Neuronal stem cell (in vitro differentiated cells): Measurements from ENCODE around the gene WDFY1.

Source experiments
- DNase-seq: peaks from one replicate; pipeline ENCODE4 v3.0.0-alpha.2; 2013; ENCODE audit warnings: low spot score
- H2AFZ ChIP-seq: one replicate; pipeline ENCODE4 v1.6.1; 2013; ENCODE audit warnings: mild to moderate bottlenecking, low read length, inconsistent platforms
- H2AK5ac ChIP-seq: 2 replicates; pipeline ENCODE4 v1.6.1; 2013; ENCODE audit warnings: low read depth, mild to moderate bottlenecking, inconsistent platforms, low read length, moderate library complexity, mixed read lengths
- H2BK120ac ChIP-seq: 2 replicates; pipeline ENCODE4 v1.6.1; 2013; ENCODE audit warnings: low read depth, mild to moderate bottlenecking, inconsistent platforms, low read length, moderate library complexity, mixed read lengths
- H2BK12ac ChIP-seq: one replicate; pipeline ENCODE4 v1.6.1; 2013; ENCODE audit warnings: low read length, inconsistent platforms
- H2BK15ac ChIP-seq: 2 replicates; pipeline ENCODE4 v1.6.1; 2013; ENCODE audit warnings: mild to moderate bottlenecking, low read length, inconsistent platforms, mixed read lengths
- H2BK5ac ChIP-seq: one replicate; pipeline ENCODE4 v1.6.1; 2013; ENCODE audit warnings: inconsistent platforms, mild to moderate bottlenecking, low read length, moderate library complexity
- H3K14ac ChIP-seq: one replicate; pipeline ENCODE4 v1.6.1; 2013; ENCODE audit warnings: low read length, inconsistent platforms
- H3K18ac ChIP-seq: 2 replicates; pipeline ENCODE4 v1.6.1; 2013; ENCODE audit warnings: low read length, inconsistent platforms
- H3K23ac ChIP-seq: 2 replicates; pipeline ENCODE4 v1.6.1; 2013; ENCODE audit warnings: low read depth, mild to moderate bottlenecking, mixed read lengths, low read length, inconsistent platforms; ENCODE audit not compliant: poor library complexity
- H3K27ac ChIP-seq: replicated peaks from 3 replicates; pipeline ENCODE4 v1.5.1; 2013; ENCODE audit warnings: low read length, inconsistent platforms
- H3K27me3 ChIP-seq, 3 experiments: 2 replicates each; pipeline ENCODE4 v1.6.1; 2013; ENCODE audit warnings: low read length in 3 of 3, mild to moderate bottlenecking in 2 of 3, inconsistent platforms in 1 of 3, low read depth in 1 of 3, mixed read lengths in 1 of 3, moderate library complexity in 1 of 3; ENCODE audit not compliant: control insufficient read depth in 3 of 3, insufficient read depth in 3 of 3
- H3K36me3 ChIP-seq, 2 donors: replicated peaks in 1 of 2; 2 replicates each; pipeline ENCODE4 v1.6.1; 2013; ENCODE audit warnings: low read length in 2 of 2; ENCODE audit not compliant: control insufficient read depth in 2 of 2, insufficient read depth in 2 of 2
- H3K4ac ChIP-seq: 2 replicates; pipeline ENCODE4 v1.6.1; 2013; ENCODE audit warnings: inconsistent platforms, mild to moderate bottlenecking, low read length, moderate library complexity
- H3K4me1 ChIP-seq, 2 donors: 1 replicate in 1 of 2; 2 replicates in 1 of 2; pipeline ENCODE4 v1.6.1; 2013; ENCODE audit warnings: low read length in 2 of 2, low read depth in 1 of 2; ENCODE audit not compliant: control insufficient read depth in 2 of 2, insufficient read depth in 1 of 2
- H3K4me2 ChIP-seq: one replicate; pipeline ENCODE4 v1.6.1; 2013; ENCODE audit warnings: mild to moderate bottlenecking, low read length, inconsistent platforms; ENCODE audit not compliant: insufficient read depth, poor library complexity, severe bottlenecking
- H3K4me3 ChIP-seq, 2 donors: 2 replicates each; pipeline ENCODE4 v1.5.1; 2013; ENCODE audit warnings: low read length in 2 of 2, mild to moderate bottlenecking in 2 of 2, inconsistent platforms in 1 of 2, moderate library complexity in 1 of 2
- H3K79me1 ChIP-seq: one replicate; pipeline ENCODE4 v1.6.1; 2013; ENCODE audit warnings: low read depth, mild to moderate bottlenecking, inconsistent platforms, low read length, moderate library complexity
- H3K9ac ChIP-seq: one replicate; pipeline ENCODE4 v1.6.1; 2013; ENCODE audit warnings: mild to moderate bottlenecking, low read depth, low read length, inconsistent platforms; ENCODE audit not compliant: poor library complexity
- H3K9me3 ChIP-seq, 2 donors: replicated peaks in 1 of 2; 2 replicates each; pipeline versions ENCODE3 to v1.6.1; 2013; ENCODE audit warnings: low read length in 2 of 2, mild to moderate bottlenecking in 2 of 2, inconsistent platforms in 1 of 2, low read depth in 1 of 2, mixed read lengths in 1 of 2, moderate library complexity in 1 of 2; ENCODE audit not compliant: control insufficient read depth in 2 of 2, insufficient read depth in 1 of 2
- H4K8ac ChIP-seq: one replicate; pipeline ENCODE4 v1.6.1; 2013; ENCODE audit warnings: low read depth, mild to moderate bottlenecking, inconsistent platforms, low read length, moderate library complexity
- H4K91ac ChIP-seq: one replicate; pipeline ENCODE4 v1.6.1; 2013; ENCODE audit warnings: low read length, low read depth, mild to moderate bottlenecking, inconsistent platforms; ENCODE audit not compliant: poor library complexity
- WGBS, 2 donors: extraction: QIAGEN DNeasy Blood & Tissue Kit; methylation state at CpG; one replicate each; pipeline ENCODE4 v1.1.7; 2013; ENCODE audit warnings: missing lambda C conversion rate in 2 of 2, mixed read lengths in 1 of 2; ENCODE audit not compliant: insufficient read length in 2 of 2, insufficient replicate concordance in 1 of 2; ENCODE audit errors: extremely low coverage in 2 of 2; 5-methylcytosine and 5-hydroxymethylcytosine counted together

Gene WDFY1

DNA sequence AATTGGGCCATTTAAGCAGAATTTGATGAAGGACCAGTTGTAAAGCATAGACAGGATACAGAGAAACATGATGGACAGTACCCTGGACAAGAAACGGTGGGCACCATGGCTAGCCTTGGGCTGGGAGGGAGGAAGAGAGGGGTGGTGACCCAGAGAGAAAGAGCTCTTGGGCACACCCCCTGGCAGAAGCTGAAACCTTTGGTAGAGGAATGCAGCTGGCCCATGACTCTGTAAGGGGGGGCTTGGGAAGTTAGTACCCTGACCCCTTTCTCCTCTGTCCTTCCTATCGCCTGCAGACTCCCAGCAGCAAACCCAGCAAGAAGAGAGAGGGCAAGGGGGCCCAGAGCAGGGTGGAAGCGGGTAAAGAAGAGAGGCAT lies 44.7 kb upstream of the WDFY1 start:
- Histone ChIP-seq H3K36me3 (no peaks in the 10 kb centered on the region), H3K27me3 (no peaks in the 10 kb centered on the region), H3K79me1 (no peaks in the 10 kb centered on the region), H2BK15ac (no peak overlapping the region), H2AFZ (no peak overlapping the region), H2BK5ac (no peak overlapping the region), H3K14ac (no peak overlapping the region), H3K18ac (no peak overlapping the region), H3K4ac (no peak overlapping the region), H2BK120ac (no peak overlapping the region), H3K4me3 (no peak overlapping the region), H3K4me1 (peaks cover 0 to 4% of the 10 kb centered on the region in 2 donors), H4K91ac (no peak overlapping the region), H4K8ac (no peak overlapping the region), H3K9ac (no peak overlapping the region), H3K23ac (no peak overlapping the region), H3K4me2 (no peak overlapping the region), H2AK5ac (no peak overlapping the region), H3K9me3 (no peaks in the 10 kb centered on the region), H2BK12ac (no peak overlapping the region), H3K27ac (no peak overlapping the region)
- WGBS, 2 donors: no CpG with 5 or more reads among the region's 3 CpGs
- DNase-seq: no peak

GRCh38 chr2:223989206-223989855 lies 44.2 kb upstream of the WDFY1 start:
- Histone ChIP-seq H3K4me3 (no peak overlapping the region), H4K8ac (no peak overlapping the region), H2BK120ac (no peak overlapping the region), H3K4me1 (peaks cover 0 to 4% of the 10 kb centered on the region in 2 donors), H2BK12ac (no peak overlapping the region), H3K18ac (no peak overlapping the region), H2AFZ (no peak overlapping the region), H2BK5ac (no peak overlapping the region), H3K4me2 (no peak overlapping the region), H3K9me3 (no peaks in the 10 kb centered on the region), H3K27me3 (no peaks in the 10 kb centered on the region), H3K23ac (no peak overlapping the region), H2AK5ac (no peak overlapping the region), H4K91ac (no peak overlapping the region), H3K79me1 (no peaks in the 10 kb centered on the region), H3K14ac (peak overlapping the region; percentile 14), H2BK15ac (no peak overlapping the region), H3K36me3 (no peaks in the 10 kb centered on the region), H3K9ac (no peak overlapping the region), H3K4ac (no peak overlapping the region), H3K27ac (no peak overlapping the region)
- WGBS, 2 donors: no CpG with 5 or more reads among the region's 10 CpGs
- no peak for DNase-seq

GRCh38 chr2:223981241-223981640 lies 36.1 kb upstream of the WDFY1 start:
- Histone ChIP-seq H3K4me1 (no peaks in the 10 kb centered on the region), H3K4me3 (no peak overlapping the region), H4K8ac (no peak overlapping the region), H2BK5ac (no peak overlapping the region), H3K27ac (no peak overlapping the region), H2AK5ac (no peak overlapping the region), H2AFZ (no peak overlapping the region), H2BK15ac (no peak overlapping the region), H2BK120ac (no peak overlapping the region), H3K36me3 (no peaks in the 10 kb centered on the region), H3K79me1 (no peaks in the 10 kb centered on the region), H3K23ac (no peak overlapping the region), H2BK12ac (no peak overlapping the region), H3K9ac (no peak overlapping the region), H3K14ac (no peak overlapping the region), H3K4me2 (no peak overlapping the region), H3K18ac (no peak overlapping the region), H3K4ac (no peak overlapping the region), H3K9me3 (no peaks in the 10 kb centered on the region), H3K27me3 (no peaks in the 10 kb centered on the region), H4K91ac (no peak overlapping the region)
- DNase-seq: no peak
- no CpG with 5 or more reads among the region's 1 CpG for WGBS, 2 donors

- Histone ChIP-seq H3K27ac (no peak overlapping the region), H3K4me1 (no peaks in the 10 kb centered on the region), H3K27me3 (no peaks in the 10 kb centered on the region), H4K8ac (no peak overlapping the region), H3K4me2 (no peak overlapping the region), H3K9ac (no peak overlapping the region), H2BK12ac (no peak overlapping the region), H2AFZ (no peak overlapping the region), H3K9me3 (no peaks in the 10 kb centered on the region), H3K4me3 (no peak overlapping the region), H3K23ac (no peak overlapping the region), H2BK5ac (no peak overlapping the region), H2AK5ac (no peak overlapping the region), H3K18ac (no peak overlapping the region), H3K79me1 (no peaks in the 10 kb centered on the region), H2BK120ac (no peak overlapping the region), H4K91ac (no peak overlapping the region), H3K4ac (no peak overlapping the region), H2BK15ac (no peak overlapping the region), H3K36me3 (no peaks in the 10 kb centered on the region), H3K14ac (no peak overlapping the region)
- WGBS, 2 donors: no CpG with 5 or more reads among the region's 4 CpGs
- DNase-seq: no peak
Measured at GRCh38 chr2:223980803-223981202, 35.7 kb upstream of the WDFY1 start.
